ENCODE results near the gene MRPS5.

DNA sequence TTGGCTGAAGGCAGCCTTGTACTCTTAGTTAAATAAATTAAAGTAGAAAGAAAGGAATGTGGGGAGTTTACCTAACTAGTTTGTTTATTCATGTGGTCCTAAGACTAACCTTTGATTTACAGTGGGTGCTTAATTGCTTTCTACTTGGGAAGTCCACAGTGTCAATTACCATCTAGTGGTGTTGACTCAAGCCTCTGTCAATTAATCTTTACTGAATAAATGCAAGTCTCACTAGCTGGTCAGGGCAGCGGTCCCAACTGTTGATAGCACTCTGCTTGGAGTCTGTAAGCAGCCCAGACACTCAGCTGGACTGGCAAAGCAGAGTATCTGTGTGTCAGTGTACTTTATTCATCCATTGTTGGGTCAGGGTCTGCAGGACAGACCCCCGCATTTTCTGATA, 22.2 kb upstream of the MRPS5 start:
- TF ChIP-seq CTCF (IDR thresholded peaks at IDR 0.05) (no peak), POLR2A (IDR thresholded peaks at IDR 0.05) (no peak)

Measured in breast epithelium (tissue), 3 donors.